HG03159 (cell line): ENCODE measurements around the gene TRAF3IP1.

ENCODE experiments used
- ATAC-seq: cut with Tn5 transposase; IDR thresholded peaks from one replicate; pipeline ENCODE4 v1.9.1; 2021; ENCODE audit warnings: mild to moderate bottlenecking, moderate library complexity; ENCODE audit not compliant: unreplicated experiment

The TRAF3IP1 gene

DNA sequence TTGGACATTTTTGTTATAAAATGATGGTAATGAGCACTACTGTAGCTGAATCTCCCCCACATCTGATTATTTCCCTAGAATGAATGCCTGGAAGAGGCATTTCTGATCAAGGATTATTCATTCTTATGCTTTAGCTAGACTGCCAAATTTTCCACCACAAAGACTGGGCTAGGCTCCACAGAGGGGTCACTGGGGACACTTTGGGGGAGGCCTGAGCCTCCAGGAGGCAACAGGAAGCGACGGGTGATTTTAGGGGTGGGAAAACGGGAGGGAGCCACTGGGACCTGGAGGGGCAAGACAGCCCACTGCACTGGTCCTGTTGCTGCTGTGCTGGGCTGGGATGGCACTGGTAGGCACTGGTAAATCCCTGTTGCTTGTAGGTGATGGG lies 104.0 kb downstream of the TRAF3IP1 start:
- no peak for ATAC-seq

DNA sequence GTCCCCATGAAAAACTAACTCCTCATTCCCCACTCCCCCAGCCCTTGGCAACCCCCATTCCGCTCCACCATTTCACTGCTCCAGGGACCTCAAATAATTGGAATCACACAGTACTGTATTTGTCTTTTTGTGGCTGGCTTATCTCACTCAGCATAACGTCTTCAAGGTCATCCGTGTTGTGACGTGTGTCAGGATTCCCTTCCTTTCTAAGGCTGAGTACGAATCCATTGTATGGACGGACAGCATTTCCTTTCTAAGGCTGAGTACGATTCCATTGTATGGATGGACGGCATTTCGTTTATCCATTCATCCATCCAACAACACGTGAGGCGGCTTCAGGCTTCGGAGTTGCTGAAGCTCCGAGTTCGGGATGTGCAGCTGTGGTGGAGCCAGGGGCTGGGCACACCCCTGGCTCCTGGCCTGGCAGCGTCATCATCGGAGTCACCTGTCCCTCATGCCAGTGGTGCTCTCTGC lies 105.2 kb downstream of the TRAF3IP1 start:
- ATAC-seq = no peak

DNA sequence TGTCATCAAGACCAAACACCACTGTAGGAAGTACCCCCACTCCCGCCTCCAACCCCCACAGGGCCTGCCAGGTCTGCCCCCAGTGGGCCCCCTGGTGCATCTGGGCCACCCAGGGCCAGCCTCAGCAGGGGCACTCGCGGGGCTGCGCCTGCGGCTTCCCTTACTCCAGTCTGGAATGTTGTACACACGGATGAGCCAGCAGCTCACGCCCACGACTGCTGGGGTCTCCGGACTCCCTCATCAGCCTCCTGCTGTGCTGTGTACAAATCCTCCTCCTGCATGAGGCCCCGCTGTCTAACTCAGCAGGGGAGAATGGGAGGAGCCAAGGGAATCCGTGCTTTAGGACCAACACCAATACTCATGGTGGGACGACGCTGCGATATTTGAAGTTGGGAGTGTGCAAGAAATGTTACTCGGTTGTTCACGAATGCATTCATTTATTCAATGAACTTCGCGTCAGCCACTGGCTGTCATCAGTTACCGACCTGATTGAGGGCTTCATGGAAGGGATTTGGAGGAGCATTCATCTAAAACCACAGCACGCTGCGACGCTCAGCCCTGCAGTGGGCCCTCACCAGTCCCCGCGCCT lies 105.8 kb downstream of the TRAF3IP1 start:
- peak; percentile 12 for ATAC-seq

DNA sequence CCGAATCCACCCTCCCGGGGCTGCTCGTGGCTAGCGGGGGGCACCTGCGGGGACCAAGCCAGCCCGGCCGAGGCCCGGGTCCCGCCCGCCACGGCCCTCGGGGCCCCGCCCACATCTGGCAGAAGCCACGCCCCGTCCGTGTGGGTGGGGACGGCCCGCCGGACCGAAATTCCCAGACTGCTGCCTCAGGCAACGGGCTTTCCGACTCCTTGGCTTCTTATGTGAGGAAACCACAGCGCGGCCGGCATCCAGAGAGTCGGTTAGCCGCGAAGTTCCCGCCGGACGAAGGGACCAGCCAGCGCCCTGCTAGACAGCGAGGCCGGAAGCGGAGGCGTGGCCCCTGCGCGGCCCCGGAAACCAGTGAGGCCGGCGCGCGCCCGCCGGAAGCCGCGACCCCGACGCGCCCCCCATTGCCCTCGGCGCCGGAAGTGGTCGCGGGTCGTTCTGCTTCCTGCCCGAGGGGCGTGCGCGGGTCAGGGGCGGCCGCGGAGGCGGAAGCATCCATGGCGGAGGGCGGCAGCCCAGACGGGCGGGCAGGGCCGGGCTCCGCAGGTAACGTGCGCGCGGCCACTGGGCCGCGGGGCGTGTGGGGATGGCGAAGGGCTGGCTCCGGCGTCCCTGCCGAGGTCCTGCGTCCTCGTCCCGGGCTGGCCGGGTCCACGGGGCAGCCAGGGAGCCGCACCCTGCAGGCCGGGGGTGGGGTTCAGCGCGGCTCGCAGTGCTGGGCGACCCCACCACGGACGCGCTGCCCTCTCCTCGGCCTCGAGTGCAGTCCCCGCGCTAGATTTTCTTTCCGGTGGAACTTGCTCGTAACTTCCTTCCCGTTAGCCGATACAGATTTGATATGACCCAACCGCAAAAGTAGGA lies 106.5 kb downstream of the TRAF3IP1 start, which contains the start of gene ASB1:
ASB1 (plus strand) TSS at position 360 of the 867 bp plus-strand sequence; CDS start at position 504, 144 bp downstream.
- peak; percentile 85 for ATAC-seq

DNA sequence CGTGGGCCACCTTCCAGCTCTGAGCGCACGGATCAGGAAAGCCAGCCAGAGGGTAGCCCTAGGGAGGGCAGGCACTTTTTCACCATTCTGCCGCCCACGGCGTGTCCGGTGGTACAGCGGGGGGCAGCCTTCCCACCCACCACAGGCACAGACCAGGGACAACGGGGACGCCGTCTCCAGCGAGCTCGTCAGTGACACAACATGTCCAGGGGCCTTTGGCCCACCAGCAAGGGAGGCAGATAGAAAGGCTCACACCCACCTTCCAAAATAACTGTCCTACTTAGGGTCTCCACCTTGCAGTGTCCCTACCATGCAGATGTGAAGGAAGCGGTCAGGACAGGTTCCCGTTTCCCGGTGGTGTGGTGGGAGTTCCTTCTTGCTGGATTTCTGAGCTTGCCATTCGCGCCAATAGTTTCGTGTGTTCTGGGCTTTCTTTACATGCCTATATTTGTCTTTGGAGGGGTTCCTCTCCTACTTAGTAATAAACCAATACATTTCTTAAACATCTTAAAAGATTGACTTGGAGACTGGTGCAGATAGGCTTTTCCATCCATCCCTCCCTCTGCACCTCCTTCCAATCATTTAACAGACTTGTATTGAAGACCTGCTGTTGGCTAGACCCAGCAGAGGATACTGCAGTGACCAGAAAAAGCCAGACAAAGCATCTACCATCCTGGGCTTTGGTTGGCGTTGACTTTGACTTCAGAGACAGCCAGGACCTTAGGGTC lies 107.3 kb downstream of the TRAF3IP1 start:
- peak; percentile 7 for ATAC-seq

DNA sequence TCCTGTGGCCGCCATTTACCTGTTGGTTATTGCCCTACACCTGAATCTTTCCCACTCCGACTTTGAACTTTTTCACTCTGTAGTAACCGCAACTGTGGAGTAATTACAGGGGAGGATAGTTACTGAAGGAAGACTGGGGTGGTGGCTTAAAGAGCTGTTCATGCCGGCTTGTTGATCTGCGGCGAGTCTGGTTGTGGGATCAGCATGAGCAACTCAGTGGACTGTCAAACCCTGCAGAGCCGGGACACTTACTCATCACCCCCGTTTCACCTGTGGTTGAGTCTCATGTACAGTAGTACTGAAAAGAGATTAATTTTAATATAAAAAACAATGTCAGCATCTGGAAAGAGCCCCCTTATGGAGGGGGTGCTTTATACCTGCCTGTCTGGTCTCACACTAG lies 108.5 kb downstream of the TRAF3IP1 start:
- ATAC-seq = no peak

DNA sequence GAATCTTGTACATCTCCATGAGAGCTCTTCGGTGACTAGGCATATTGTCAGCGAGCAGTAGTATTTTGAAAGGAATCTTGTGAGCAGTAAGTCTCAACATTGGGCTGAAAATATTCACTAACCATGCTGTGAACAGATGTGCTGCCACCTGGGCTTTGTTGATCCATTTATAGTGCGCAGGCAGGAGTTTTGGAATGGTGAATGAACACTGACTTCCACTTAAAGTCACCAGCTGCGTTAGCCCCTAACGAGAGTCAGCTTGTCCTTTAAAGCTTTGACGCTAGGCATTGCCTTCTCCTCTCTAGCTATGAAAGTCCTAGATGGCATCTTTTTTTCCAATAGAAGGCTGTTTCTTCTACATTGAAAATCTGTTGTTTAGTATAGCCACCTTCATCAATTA lies 110.5 kb downstream of the TRAF3IP1 start:
- no peak for ATAC-seq

DNA sequence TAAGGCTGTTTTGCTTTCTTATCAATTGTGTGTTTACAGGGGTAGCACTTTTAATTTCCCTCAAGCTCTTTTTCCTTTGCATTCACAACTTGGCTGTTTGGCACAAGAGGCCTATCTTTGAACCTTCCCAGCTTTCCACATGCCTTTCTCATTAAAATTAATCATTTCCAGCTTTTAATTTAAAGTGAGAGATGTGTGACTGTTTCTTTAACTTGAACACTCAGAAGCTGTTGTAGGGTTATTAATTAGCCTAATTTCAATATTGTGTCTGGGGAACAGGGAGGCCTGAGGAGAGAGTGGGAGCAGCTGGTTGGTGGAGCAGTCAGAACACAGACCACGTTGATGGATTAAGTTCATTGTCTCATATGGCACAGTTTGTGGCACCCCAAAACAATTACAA lies 111.1 kb downstream of the TRAF3IP1 start:
- no peak for ATAC-seq

DNA sequence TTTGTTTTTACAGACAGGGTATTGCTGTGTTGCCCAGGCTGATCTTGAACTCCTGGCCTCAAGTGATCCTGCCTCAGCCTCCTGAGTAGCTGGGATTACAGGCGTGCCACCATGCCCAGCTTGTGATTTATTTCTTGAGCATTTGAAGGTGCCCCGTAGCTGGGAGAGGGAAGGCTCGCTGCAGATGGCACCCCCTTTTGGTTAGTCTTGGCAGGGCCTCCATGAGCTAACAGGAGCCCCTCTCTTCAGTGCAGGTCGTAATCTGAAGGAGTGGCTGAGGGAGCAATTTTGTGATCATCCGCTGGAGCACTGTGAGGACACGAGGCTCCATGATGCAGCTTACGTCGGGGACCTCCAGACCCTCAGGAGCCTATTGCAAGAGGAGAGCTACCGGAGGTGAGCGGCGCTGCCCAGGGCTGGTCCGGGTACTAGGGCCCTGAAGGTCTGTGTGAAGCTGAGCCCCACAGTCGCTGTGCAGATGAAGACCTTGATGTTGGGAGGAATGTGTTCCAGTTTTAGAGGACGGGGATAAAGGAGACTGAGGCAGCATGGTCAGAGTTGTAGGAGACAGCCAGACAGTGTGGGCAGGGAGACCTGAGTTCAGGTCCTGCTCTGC lies 113.1 kb downstream of the TRAF3IP1 start:
- no peak for ATAC-seq

DNA sequence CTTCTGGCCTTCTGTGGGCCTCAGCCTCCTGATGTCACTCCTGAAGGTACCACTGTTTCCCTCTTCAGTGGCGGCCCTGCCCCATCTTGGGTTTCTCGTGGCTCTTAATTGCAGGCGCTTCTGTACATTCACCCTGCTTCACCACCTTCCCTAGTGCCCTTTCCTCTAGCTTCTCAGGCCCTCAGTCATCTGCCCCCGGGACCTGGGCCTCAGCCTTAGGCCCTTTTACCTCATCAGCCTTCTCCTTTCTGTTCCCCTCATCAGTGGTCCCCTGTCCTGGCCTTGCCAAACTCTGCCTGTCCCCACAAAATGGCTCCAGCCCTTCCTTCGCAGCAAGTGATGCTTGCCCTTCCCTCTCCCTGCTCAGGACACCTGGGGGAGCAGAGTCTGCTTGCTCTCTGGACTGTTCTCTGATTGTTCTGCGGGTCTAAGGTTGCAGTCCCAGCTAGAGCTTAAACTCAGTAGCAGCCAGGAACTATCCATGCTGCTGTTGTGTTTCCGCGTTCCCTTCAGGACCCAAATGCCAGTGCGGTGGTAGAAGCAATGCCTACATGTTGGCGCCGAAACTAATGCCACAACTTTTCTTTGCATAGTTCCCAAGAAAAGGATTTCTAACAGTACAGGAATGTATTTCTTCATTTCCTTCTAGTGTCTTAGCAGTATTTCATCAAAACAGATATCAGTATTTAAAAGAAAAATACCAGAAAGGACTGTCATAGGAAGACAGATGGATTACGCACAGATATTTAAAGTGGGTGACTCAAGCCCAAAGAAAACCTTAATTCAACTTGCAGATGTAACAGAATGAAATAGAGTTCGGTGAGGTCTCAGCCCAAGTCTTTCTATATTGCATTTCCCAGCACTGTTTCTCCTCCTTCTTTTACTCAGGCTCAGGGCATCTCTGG lies 113.9 kb downstream of the TRAF3IP1 start:
- ATAC-seq = no peak

DNA sequence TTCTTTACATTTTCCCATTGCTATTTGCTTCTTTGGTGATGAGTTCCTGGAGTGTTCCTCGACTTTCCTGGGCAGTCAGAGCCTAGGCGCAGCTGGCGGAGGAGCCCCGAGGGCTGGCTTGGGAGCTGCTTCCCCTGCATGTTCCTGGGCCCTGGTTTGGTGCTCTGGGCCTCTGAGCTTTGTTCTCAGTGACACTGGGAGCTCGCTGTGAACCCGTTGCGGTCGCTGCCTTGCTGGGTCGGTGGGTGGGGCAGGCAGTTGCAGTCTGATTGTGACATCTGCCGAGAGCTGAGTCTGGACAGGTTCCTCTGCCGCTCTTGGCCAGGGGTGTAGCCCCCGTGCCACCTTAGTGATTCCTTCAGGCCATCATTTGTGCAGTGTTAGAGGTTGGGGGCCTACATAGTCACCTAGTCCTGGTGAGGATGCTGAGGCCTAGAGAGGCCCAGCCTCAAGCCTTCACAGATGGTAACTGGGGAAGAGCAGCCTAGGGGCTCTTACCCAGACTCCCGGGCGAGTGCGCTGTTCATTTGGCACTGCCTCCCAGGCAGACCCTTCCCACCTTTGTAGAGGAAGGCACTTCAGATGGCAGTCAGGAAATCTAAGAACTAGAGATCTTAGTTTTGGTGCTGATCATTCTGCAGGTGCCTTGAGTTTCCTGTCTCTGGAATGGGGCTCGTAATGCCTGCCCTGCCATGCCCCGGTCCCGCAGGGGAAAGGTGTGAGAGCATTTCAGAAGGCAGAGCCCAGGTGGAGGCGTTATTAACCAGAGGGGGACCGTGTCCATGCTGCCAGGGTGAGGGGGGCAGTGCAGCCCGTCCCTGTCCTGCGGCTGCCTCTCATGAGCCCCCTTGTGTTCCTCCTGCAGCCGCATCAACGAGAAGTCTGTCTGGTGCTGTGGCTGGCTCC lies 114.8 kb downstream of the TRAF3IP1 start:
- ATAC-seq = no peak

DNA sequence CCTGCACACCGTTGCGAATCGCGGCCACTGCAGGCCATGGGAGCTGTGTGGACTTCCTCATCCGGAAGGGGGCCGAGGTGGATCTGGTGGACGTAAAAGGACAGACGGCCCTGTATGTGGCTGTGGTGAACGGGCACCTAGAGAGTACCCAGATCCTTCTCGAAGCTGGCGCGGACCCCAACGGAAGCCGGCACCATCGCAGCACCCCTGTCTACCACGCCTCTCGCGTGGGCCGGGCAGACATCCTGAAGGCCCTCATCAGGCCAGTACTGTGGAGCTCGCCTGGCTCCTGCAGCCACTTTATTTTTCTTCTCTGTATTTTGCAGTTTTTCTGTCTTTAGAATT lies 115.4 kb downstream of the TRAF3IP1 start:
- no peak for ATAC-seq

DNA sequence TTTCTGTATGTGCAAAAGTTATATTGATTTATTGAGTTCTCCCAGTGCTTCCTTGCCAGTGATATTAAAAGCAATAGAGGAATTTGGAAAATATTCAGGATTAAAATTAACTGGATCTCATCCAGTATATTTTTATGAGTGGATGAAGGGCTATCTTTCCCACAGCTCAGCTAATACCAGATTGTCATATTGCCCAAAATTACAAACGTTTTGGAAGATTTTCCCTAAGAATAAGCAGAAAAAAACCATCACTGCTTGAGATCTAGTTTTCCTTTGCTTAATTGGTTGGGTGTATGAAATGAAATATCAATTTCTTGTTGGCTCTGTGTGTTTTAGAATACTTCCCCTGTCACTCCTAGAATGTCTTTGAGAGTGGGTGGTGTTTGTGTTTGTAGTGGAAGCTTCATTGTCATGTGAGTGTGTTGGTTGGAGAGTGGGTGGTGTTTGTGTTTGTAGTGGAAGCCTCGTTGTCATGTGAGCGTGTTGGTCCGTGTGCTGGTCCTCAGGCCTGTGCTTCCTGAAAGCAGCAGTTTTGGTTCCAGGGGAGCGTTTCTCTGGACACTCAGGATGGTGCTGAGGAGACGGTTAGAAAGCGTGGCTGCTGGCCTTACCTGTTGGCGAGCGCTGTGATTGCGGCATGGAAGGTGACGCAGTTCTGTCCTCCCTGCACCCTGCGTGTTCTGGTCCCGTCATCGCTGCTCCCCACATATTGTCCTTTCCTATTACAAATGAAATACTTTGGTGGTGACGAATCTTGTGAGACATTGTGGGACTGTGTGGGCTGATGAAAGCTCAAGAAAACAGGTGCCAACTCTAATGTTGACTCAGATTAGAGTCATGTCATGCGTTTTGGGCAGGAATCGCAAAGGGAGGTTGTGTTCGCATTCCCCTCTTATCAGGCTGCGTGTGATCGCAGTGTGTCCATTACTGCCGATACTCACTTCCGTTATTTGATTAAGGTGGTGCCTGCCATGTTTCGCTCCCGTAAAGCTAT lies 118.8 kb downstream of the TRAF3IP1 start:
- no peak for ATAC-seq

DNA sequence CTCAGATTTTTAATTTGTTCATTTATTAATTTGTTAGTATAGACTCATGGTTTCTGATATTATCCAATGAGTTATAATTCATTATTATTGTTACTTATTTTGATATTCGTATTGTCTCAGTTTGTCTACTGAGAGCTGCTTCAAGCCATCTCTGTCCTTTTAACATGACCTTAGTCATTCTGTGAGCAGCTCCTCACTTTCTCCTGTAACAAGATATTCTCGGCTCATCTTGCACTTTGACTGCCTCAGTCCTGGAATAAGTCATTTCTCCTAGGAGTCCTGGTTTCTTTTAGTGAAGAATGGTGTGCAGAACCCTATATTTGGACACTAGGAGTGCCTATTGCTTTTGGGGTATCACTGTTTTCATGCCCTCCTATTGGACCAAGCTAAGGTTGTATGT lies 119.6 kb downstream of the TRAF3IP1 start:
- no peak for ATAC-seq

DNA sequence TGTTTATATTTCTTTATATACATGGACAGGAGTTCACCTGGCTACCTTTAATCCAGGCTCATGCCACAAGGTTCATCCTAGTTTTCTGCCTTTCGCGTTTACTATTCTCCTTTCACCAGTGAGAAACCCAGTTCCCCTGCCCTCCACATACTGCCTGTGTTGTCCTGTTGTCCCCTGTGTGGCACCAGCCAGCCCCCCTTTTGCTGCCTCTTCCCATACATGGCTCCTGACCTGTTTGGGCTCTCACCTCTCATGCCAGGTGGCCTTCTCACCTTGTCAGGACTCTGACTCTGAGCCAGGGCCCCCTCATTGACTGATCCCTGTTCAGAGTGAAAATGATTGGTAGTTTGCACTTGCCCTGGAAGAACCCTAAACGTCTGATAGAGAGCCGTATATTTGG lies 120.0 kb downstream of the TRAF3IP1 start:
- no peak for ATAC-seq

DNA sequence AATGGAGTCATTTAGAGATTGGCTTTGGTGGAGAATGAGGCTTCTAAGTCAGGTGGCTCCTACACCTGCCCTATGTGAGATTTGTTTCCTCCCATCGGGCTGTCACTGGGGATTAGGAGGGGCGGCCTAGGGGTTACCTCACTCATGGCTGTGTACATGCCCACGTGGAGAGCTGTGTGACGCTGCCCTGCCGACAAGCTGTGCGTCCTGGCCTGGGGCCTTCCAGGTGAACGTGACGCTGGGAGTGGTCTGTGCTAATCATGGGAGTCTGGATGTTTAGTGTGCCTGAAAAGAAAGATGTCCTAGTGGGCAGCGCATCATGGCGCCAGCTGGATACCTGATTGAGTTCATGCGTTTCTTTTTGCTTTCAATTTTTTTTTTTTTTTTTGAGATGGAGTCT lies 120.4 kb downstream of the TRAF3IP1 start:
- ATAC-seq = no peak

DNA sequence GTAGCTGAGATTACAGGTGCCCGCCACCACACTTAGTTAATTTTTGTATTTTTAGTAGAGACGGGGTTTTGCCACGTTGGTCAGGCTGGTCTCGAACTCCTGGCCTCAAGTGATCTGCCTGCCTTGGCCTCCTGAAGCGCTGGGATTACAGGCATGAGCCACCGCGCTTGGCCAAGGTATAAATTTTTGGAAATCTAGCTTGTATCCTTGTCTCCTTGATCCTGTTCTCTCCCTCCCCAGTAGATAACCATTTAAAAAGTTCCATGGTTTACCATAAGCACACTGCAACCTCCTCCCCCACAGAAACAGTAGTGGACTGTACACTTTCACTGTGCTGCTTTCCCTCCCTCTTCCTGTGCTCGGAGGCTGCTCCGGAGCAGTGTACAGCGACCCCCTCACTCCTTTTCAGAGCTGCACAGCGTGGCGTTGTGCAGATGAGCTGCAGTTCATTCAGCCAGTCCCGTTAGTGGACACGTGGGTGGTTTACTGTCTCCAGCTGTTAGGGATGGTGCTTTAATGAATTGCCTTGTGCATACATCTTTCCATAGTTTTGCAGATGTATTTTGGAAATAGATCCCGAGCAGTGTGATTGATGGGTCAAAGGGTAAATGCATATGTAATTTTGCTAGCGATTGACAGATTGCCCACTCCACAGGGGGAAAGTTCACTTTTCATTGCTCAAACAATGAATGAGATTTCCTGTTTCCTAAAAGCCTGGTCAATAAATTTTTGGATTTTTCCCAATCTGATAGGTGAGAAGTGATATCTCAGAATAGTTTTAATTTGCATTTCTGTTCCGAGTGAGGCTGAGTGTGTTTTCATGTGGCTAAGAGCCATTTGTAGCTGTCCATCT lies 121.2 kb downstream of the TRAF3IP1 start:
- ATAC-seq = no peak
